BJ (cell line): Measurements from ENCODE around the gene FAM3C. TPM values are rescaled to one million over a fixed set of nuclear protein-coding genes. Genes with fewer than 3 reads are reported as not detected.
A peak's percentile ranks its signal among the peaks of the same experiment; 100 is the strongest.

Experiments used
- CTCF ChIA-PET: fragments of 350-600 bp; formaldehyde crosslinking; extraction: SDS; loops from one replicate; lab custom pipeline; 2021; ENCODE audit warnings: antibody characterized with exemption, inconsistent platforms; lab: Yijun Ruan, JAX
- POLR2A ChIA-PET: fragments of 300-600 bp; sonication (Branson Sonifier 250); formaldehyde crosslinking; extraction: SDS; loops from one replicate; lab custom pipeline; 2021; ENCODE audit warnings: antibody characterized with exemption; lab: Charles Lee
- DNase-seq: peaks from one replicate; pipeline ENCODE4 v3.0.0-alpha.2; 2011; ENCODE audit warnings: low read depth
- H3K27me3 ChIP-seq: 2 replicates; pipeline ENCODE4 v1.6.0; 2011; ENCODE audit warnings: low read length; ENCODE audit not compliant: control insufficient read depth, insufficient read depth
- H3K36me3 ChIP-seq: 2 replicates; pipeline ENCODE4 v1.5.1; 2011; ENCODE audit warnings: low read length; ENCODE audit not compliant: control insufficient read depth, insufficient read depth
- H3K4me3 ChIP-seq: 2 replicates; pipeline ENCODE4 v1.5.1; 2011; ENCODE audit warnings: low read depth, mild to moderate bottlenecking, control low read depth, low read length
- CTCF ChIP-seq: IDR thresholded peaks from 2 replicates; pipeline ENCODE4 v1.5.1; 2011; ENCODE audit warnings: low read depth, mild to moderate bottlenecking, control low read depth, inconsistent platforms, low read length, moderate library complexity; ENCODE audit not compliant: insufficient read depth
- polyA plus RNA-seq: library from polyadenylated mRNA; depleted of rRNA; stranded (reverse); fragments of >200 nt; gene quantifications from 2 replicates; pipeline ENCODE4 v1.2.3, GENCODE V29; 2011

FAM3C gene
- polyA plus RNA-seq, 1 experiment, result 13.1 TPM

- CTCF ChIA-PET, result interaction anchor here (1.0 to 1.5 kb wide), 4 partner anchors 10 to 531 kb away, joined by 3 to 7 read pairs (median 4); partner anchors contain the start of gene CPED1
- TF ChIP-seq CTCF, result no peak
- no peak for DNase-seq
- Histone ChIP-seq H3K36me3 (no peaks in the 10 kb centered on the region), H3K27me3 (no peaks in the 10 kb centered on the region), H3K4me3 (no peak overlapping the region)
- POLR2A ChIA-PET, result no interaction called here
Observed at GRCh38 chr7:121337398-121337797, 58.7 kb downstream of the FAM3C start.

GRCh38 chr7:121336579-121336978 is 59.5 kb downstream of the FAM3C start:
- Histone ChIP-seq H3K27me3 (0 out of 2 replicates have a peak, but pooled peaks cover under 1% of the 10 kb centered on the region), H3K4me3 (no peak overlapping the region), H3K36me3 (no peaks in the 10 kb centered on the region)
- POLR2A ChIA-PET, result interaction anchor here (0.7 kb wide), 1 partner anchor 31 kb away, joined by 3 read pairs; no protein-coding TSS in a partner anchor
- CTCF ChIA-PET, result interaction anchor here (1.0 to 1.5 kb wide), 4 partner anchors 9 to 530 kb away, joined by 3 to 7 read pairs (median 4); partner anchors contain the start of gene CPED1
- DNase-seq, result no peak
- no peak for TF ChIP-seq CTCF

GRCh38 chr7:121334875-121335648 is 61.0 kb downstream of the FAM3C start:
- Histone ChIP-seq H3K4me3 (no peak overlapping the region), H3K27me3 (peaks cover 5% of the 10 kb centered on the region), H3K36me3 (no peaks in the 10 kb centered on the region)
- CTCF ChIA-PET, result interaction anchor here (0.6 to 0.7 kb wide), 2 partner anchors 435 to 806 kb away, joined by 3 read pairs; no protein-coding TSS in a partner anchor
- TF ChIP-seq CTCF, result no peak
- POLR2A ChIA-PET, result no interaction called here
- peak; percentile 61 for DNase-seq

GRCh38 chr7:121334376-121334775 is 61.7 kb downstream of the FAM3C start:
- no peak for TF ChIP-seq CTCF
- H3K4me3 ChIP-seq, result no peak overlapping the region
- no peaks in the 10 kb centered on the region for H3K36me3 ChIP-seq
- CTCF ChIA-PET, result no interaction called here
- POLR2A ChIA-PET, result no interaction called here
- no peak for DNase-seq
- H3K27me3 ChIP-seq, result peaks cover 11% of the 10 kb centered on the region

- no peak for DNase-seq
- Histone ChIP-seq H3K27me3 (peaks cover 24% of the 10 kb centered on the region), H3K36me3 (no peaks in the 10 kb centered on the region), H3K4me3 (no peak overlapping the region)
- ChIA-PET POLR2A (no interaction called here), CTCF (interaction anchor here (1.0 kb wide), 1 partner anchor 35 kb away, joined by 3 read pairs; no protein-coding TSS in a partner anchor)
- no peak for TF ChIP-seq CTCF
Observed at GRCh38 chr7:121331574-121331973, 64.5 kb downstream of the FAM3C start.
